K562 (cell line): ENCODE measurements around the gene ADGRB3. TPM values are rescaled to one million over a fixed set of nuclear protein-coding genes. Genes with fewer than 3 reads are reported as not detected.

Source experiments
- ATAC-seq: fragments of 200-7000 bp; cut with Tn5 transposase; 3 replicates; pipeline ENCODE4 v1.9.1; 2020; ENCODE audit warnings: moderate library complexity
- BruUV-seq: library from RNA; stranded (reverse); fragments of 400-500 nt; replicated peaks from 2 replicates; lab custom pipeline; 2021; lab: Mats Ljungman, UMichigan
- CTCF ChIA-PET: fragments of 300-600 bp; formaldehyde crosslinking; extraction: SDS; loops from one replicate; lab custom pipeline; 2021; ENCODE audit warnings: low intra/inter-chr PET ratio; lab: Yijun Ruan, JAX
- POLR2A ChIA-PET: fragments of 300-600, 350-650 bp; sonication (Branson Sonifier 250); formaldehyde crosslinking; extraction: SDS; loops from one replicate; lab custom pipeline; 2021; ENCODE audit warnings: antibody characterized with exemption, inconsistent platforms; lab: Yijun Ruan, JAX
- DNase-seq, 4 experiments: peaks; one replicate each; pipeline versions ENCODE4 v3.0.0 to v3.0.0-alpha.2; 2011 to 2018; ENCODE audit warnings: low spot score in 3 of 4, mixed read lengths in 3 of 4; ENCODE audit errors: extremely low read depth in 1 of 4
- FAIRE-seq: peaks from 2 replicates; lab custom pipeline; 2011; peaks lifted over from hg19 to GRCh38; lab: Jason Lieb, UNC
- H2AFZ ChIP-seq: 2 replicates; pipeline ENCODE4 v1.6.0; 2011; ENCODE audit warnings: low read depth, low read length, control low read depth, inconsistent platforms
- H3K27ac ChIP-seq: fragments of 200-600 bp; 3 replicates; pipeline ENCODE4 v1.8.0; 2011; ENCODE audit warnings: low read depth, mild to moderate bottlenecking, control low read depth, inconsistent platforms, low read length, moderate library complexity, mixed read lengths; ENCODE audit errors: extremely low read depth
- H3K27me3 ChIP-seq, 2 experiments: fragments of 300-600 bp in 1 of 2; 2 replicates in 1 of 2; 3 replicates in 1 of 2; pipeline versions ENCODE4 v1.6.0 to v1.8.0; 2011; ENCODE audit warnings: inconsistent platforms in 2 of 2, low read length in 2 of 2, mild to moderate bottlenecking in 1 of 2, mixed read lengths in 1 of 2, moderate library complexity in 1 of 2; ENCODE audit not compliant: control insufficient read depth in 2 of 2, insufficient read depth in 2 of 2
- H3K36me3 ChIP-seq: fragments of 300-600 bp; 3 replicates; pipeline ENCODE4 v1.8.0; 2011; ENCODE audit warnings: mild to moderate bottlenecking, low read length, inconsistent platforms; ENCODE audit not compliant: control insufficient read depth, insufficient read depth
- H3K4me1 ChIP-seq, 2 experiments: fragments of 200-600 bp in 1 of 2; replicated peaks in 1 of 2; 2 replicates in 1 of 2; 3 replicates in 1 of 2; pipeline versions ENCODE4 v1.5.1 to v1.8.0; 2011; ENCODE audit warnings: inconsistent platforms in 2 of 2, low read length in 2 of 2, mild to moderate bottlenecking in 1 of 2, mixed read lengths in 1 of 2, moderate library complexity in 1 of 2; ENCODE audit not compliant: control insufficient read depth in 2 of 2, insufficient read depth in 2 of 2
- H3K4me2 ChIP-seq: 2 replicates; pipeline ENCODE4 v1.6.1; 2011; ENCODE audit warnings: low read length, control low read depth, inconsistent platforms, mixed read lengths; ENCODE audit not compliant: insufficient read depth
- H3K4me3 ChIP-seq: fragments of 200-600 bp; sonication (generic), shearing (Covaris generic); 2 replicates; pipeline ENCODE4 v1.5.1; 2016; ENCODE audit warnings: control low read depth, inconsistent platforms
- H3K79me2 ChIP-seq: fragments of 200-600 bp; 3 replicates; pipeline ENCODE4 v1.8.0; 2011; ENCODE audit warnings: low read length, inconsistent platforms; ENCODE audit not compliant: control insufficient read depth, insufficient read depth
- H3K9ac ChIP-seq, 2 experiments: 2 replicates each; pipeline versions ENCODE4 v1.6.0 to v1.6.1; 2011; ENCODE audit warnings: low read depth in 2 of 2, low read length in 2 of 2, control low read depth in 1 of 2, inconsistent platforms in 1 of 2, mild to moderate bottlenecking in 1 of 2, mixed read lengths in 1 of 2; ENCODE audit not compliant: insufficient read depth in 1 of 2
- H3K9me1 ChIP-seq: one replicate; pipeline ENCODE4 v1.6.0; 2011; ENCODE audit warnings: inconsistent platforms, mild to moderate bottlenecking, low read length, moderate library complexity; ENCODE audit not compliant: control insufficient read depth, insufficient read depth
- H3K9me3 ChIP-seq: replicated peaks from 2 replicates; pipeline ENCODE4 v1.5.1; 2011; ENCODE audit warnings: low read depth, low read length, inconsistent platforms; ENCODE audit not compliant: control insufficient read depth, insufficient read depth
- H4K20me1 ChIP-seq: replicated peaks from 2 replicates; pipeline ENCODE4 v1.6.1; 2011; ENCODE audit warnings: low read length, inconsistent platforms, mixed read lengths; ENCODE audit not compliant: control insufficient read depth, insufficient read depth
- CUX1 ChIP-seq: fragments of 200-800 bp; sonication (Bioruptor generic); IDR thresholded peaks from 2 replicates; pipeline ENCODE4 v1.6.1; 2016; ENCODE audit warnings: missing genetic modification characterization, missing compliant biosample characterization
- DIDO1 ChIP-seq: fragments of 450-650 bp; IDR thresholded peaks from 2 replicates; pipeline ENCODE4 v1.6.1; 2016; ENCODE audit warnings: low read depth, missing biosample characterization, missing genetic modification characterization
- HLTF ChIP-seq: fragments of 450-650 bp; IDR thresholded peaks from 2 replicates; pipeline ENCODE4 v1.6.1; 2016
- HNRNPH1 ChIP-seq: fragments of 200-400 bp; formaldehyde crosslinking; optimal IDR thresholded peaks from 2 replicates; pipeline ENCODE3; 2017; ENCODE audit warnings: low read depth, mild to moderate bottlenecking, low read length, moderate library complexity
- MAX ChIP-seq: sonication (generic); formaldehyde crosslinking; IDR thresholded peaks from 2 replicates; pipeline ENCODE4 v1.9.0; 2022; ENCODE audit warnings: mild to moderate bottlenecking, missing genetic modification reagents
- NR4A1 ChIP-seq, 2 experiments: fragments of 250-450 bp in 1 of 2; fragments of 450-650 bp in 1 of 2; sonication (Bioruptor Pico) in 1 of 2; IDR thresholded peaks; 2 replicates each; pipeline versions ENCODE4 v1.4.0 to v1.6.1; 2016 to 2020; ENCODE audit warnings: mild to moderate bottlenecking in 2 of 2, missing compliant biosample characterization in 1 of 2, missing genetic modification characterization in 1 of 2, moderate library complexity in 1 of 2
- PTTG1 ChIP-seq: fragments of 450-650 bp; IDR thresholded peaks from 2 replicates; pipeline ENCODE4 v1.6.1; 2016; ENCODE audit warnings: low read depth, mild to moderate bottlenecking, missing genetic modification characterization, missing compliant biosample characterization
- SAFB2 ChIP-seq: fragments of 200-400 bp; formaldehyde crosslinking; IDR thresholded peaks from 2 replicates; pipeline ENCODE4 v1.6.1; 2018; ENCODE audit warnings: borderline replicate concordance, low read length, low read depth, moderate library complexity; ENCODE audit not compliant: severe bottlenecking
- ZNF583 ChIP-seq: fragments of 250-450 bp; sonication (Bioruptor Pico); IDR thresholded peaks from 2 replicates; pipeline ENCODE4 v1.4.0; 2020
- ZNF76 ChIP-seq: fragments of 250-450 bp; sonication (Bioruptor Pico); IDR thresholded peaks from 2 replicates; pipeline ENCODE4 v1.4.0; 2020; ENCODE audit warnings: mild to moderate bottlenecking, moderate library complexity, borderline replicate concordance
- ZSCAN29 ChIP-seq: fragments of 450-650 bp; IDR thresholded peaks from 2 replicates; pipeline ENCODE4 v1.6.1; 2017
- in situ Hi-C: fragments of 300-500 bp; cut with MboI; formaldehyde crosslinking; loops from 4 replicates; pipeline ENCODE4 v1.15.0; 2018; ENCODE audit warnings: inconsistent platforms, mixed read lengths
- intact Hi-C: fragments of 100-400 bp; cut with micrococcal nuclease; formaldehyde crosslinking; loops from 2 replicates; pipeline ENCODE4 v1.14.2; 2022
- polyA plus RNA-seq, 8 experiments: library from polyadenylated mRNA; depleted of rRNA in 4 of 8; stranded (reverse) in 5 of 8; unstranded in 3 of 8; fragments of >200 nt; fragmentation: Nextera tagmentation in 2 of 8; fragmentation: Illumina TruSeq in 1 of 8; extraction: Ambion mirVana in 2 of 8; extraction: Trizol in 1 of 8; gene quantifications; 2 replicates each; pipeline versions ENCODE4 v1.2.1 to v1.2.3, GENCODE V29; 2011 to 2014; ENCODE audit warnings: inconsistent platforms in 1 of 8, missing spikeins in 1 of 8
- total RNA-seq, 7 experiments: library from RNA; depleted of rRNA in 6 of 7; stranded (reverse); fragments of >200 nt in 6 of 7; fragmentation: Illumina TruSeq in 2 of 7; extraction: Trizol in 2 of 7; gene quantifications; 2 replicates each; pipeline versions ENCODE4 v1.2.1 to v1.2.3, GENCODE V29; 2011 to 2021; ENCODE audit warnings: low replicate concordance in 1 of 7
- TF ChIP-seq, protein P1 (sequence below): fragments of 250-450 bp; sonication (Bioruptor Pico); IDR thresholded peaks from 2 replicates; pipeline ENCODE4 v1.9.0; 2021; ENCODE audit warnings: mild to moderate bottlenecking
- TF ChIP-seq, protein P2 (sequence below): fragments of 250-450 bp; sonication (Bioruptor Pico); IDR thresholded peaks from 2 replicates; pipeline ENCODE4 v1.4.0; 2020; ENCODE audit warnings: mild to moderate bottlenecking, moderate library complexity, borderline replicate concordance

The ADGRB3 gene
- total and polyA plus RNA-seq, 9 of the 15 experiments (the other 6 are each of a cell fraction or from before 2014, with no cell fraction given), result 0.90 to 7.8 (median 2.4) TPM

GRCh38 chr6:68973066-68973465, 338.0 kb downstream of the ADGRB3 start:
- Histone ChIP-seq H3K9ac (no peak overlapping the region), H3K9me3 (no peaks in the 10 kb centered on the region), H3K4me2 (no peak overlapping the region), H3K9me1 (no peaks in the 10 kb centered on the region), H2AFZ (no peak overlapping the region), H3K79me2 (no peaks in the 10 kb centered on the region), H3K27ac (no peak overlapping the region), H3K36me3 (no peaks in the 10 kb centered on the region), H3K4me1 (peaks cover 0 to 2% of the 10 kb centered on the region in 2 experiments; a peak in 2 of 5 replicates), H3K27me3 (no peaks in the 10 kb centered on the region), H3K4me3 (no peak overlapping the region), H4K20me1 (no peaks in the 10 kb centered on the region)
- no peak for FAIRE-seq
- in situ Hi-C loops (loop anchor here (25.0 kb wide), 1 partner anchor 336 kb away; the partner anchor contains the start of gene ADGRB3), intact Hi-C loops (loop anchor here (10.0 kb wide), 2 partner anchors 132 to 502 kb away; no protein-coding TSS in a partner anchor)
- POLR2A ChIA-PET, result no interaction called here
- no peak for ATAC-seq
- TF ChIP-seq, protein P1, sequence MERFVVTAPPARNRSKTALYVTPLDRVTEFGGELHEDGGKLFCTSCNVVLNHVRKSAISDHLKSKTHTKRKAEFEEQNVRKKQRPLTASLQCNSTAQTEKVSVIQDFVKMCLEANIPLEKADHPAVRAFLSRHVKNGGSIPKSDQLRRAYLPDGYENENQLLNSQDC (CRISPR knock-in tag), result no peak
- TF ChIP-seq CUX1 (CRISPR knock-in tag) (no peak), ZSCAN29 (no peak), MAX (CRISPR knock-in tag) (no peak), HNRNPH1 (no peak), PTTG1 (no peak), SAFB2 (no peak), DIDO1 (no peak), NR4A1 (CRISPR knock-in tag; IDR thresholded peaks at IDR 0.05) (no peak), NR4A1 (tag; IDR thresholded peaks at IDR 0.05) (no peak), ZNF76 (CRISPR knock-in tag) (no peak), ZNF583 (CRISPR knock-in tag) (no peak), HLTF (no peak)
- TF ChIP-seq, protein P2, sequence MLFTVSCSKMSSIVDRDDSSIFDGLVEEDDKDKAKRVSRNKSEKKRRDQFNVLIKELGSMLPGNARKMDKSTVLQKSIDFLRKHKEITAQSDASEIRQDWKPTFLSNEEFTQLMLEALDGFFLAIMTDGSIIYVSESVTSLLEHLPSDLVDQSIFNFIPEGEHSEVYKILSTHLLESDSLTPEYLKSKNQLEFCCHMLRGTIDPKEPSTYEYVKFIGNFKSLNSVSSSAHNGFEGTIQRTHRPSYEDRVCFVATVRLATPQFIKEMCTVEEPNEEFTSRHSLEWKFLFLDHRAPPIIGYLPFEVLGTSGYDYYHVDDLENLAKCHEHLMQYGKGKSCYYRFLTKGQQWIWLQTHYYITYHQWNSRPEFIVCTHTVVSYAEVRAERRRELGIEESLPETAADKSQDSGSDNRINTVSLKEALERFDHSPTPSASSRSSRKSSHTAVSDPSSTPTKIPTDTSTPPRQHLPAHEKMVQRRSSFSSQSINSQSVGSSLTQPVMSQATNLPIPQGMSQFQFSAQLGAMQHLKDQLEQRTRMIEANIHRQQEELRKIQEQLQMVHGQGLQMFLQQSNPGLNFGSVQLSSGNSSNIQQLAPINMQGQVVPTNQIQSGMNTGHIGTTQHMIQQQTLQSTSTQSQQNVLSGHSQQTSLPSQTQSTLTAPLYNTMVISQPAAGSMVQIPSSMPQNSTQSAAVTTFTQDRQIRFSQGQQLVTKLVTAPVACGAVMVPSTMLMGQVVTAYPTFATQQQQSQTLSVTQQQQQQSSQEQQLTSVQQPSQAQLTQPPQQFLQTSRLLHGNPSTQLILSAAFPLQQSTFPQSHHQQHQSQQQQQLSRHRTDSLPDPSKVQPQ (CRISPR knock-in tag), result no peak
- no TSS peak for BruUV-seq
- CTCF ChIA-PET, result no interaction called here
- DNase-seq, result no peak
